Non-pigmented ciliary epithelial cell (primary cell): ENCODE results near the gene HOXA3.

Experiments
- DNase-seq: peaks from one replicate; pipeline ENCODE4 v3.0.0-alpha.2; 2010; ENCODE audit warnings: low read depth

Gene HOXA3

GRCh38 chr7:27143023-27143949, 9.1 kb downstream of the HOXA3 start, which contains the start of gene HOXA5:
HOXA5 (minus strand) TSS chr7:27143681; CDS start chr7:27143607, 74 bp downstream.
- DNase-seq, result no peak

GRCh38 chr7:27142580-27143022, 9.8 kb downstream of the HOXA3 start:
- DNase-seq, result no peak

GRCh38 chr7:27141923-27142579, 10.3 kb downstream of the HOXA3 start:
- no peak for DNase-seq

- no peak for DNase-seq
Observed at GRCh38 chr7:27141137-27141922, 11.1 kb downstream of the HOXA3 start.

- DNase-seq, result no peak
Observed at GRCh38 chr7:27140126-27140857, 12.1 kb downstream of the HOXA3 start.

- no peak for DNase-seq
Observed at GRCh38 chr7:27139334-27140125, 12.9 kb downstream of the HOXA3 start.

- DNase-seq, result no peak
Observed at GRCh38 chr7:27138985-27139333, 13.4 kb downstream of the HOXA3 start.

GRCh38 chr7:27138472-27138871, 13.9 kb downstream of the HOXA3 start:
- no peak for DNase-seq

GRCh38 chr7:27137640-27138315, 14.6 kb downstream of the HOXA3 start:
- DNase-seq, result no peak

- DNase-seq, result no peak
Observed at GRCh38 chr7:27134392-27134791, 18.0 kb downstream of the HOXA3 start.

- DNase-seq, result no peak
Observed at GRCh38 chr7:27133409-27134231, 18.8 kb downstream of the HOXA3 start.

- DNase-seq, result no peak
Observed at GRCh38 chr7:27132978-27133377, 19.4 kb downstream of the HOXA3 start.

GRCh38 chr7:27132214-27132613, 20.2 kb downstream of the HOXA3 start:
- no peak for DNase-seq

- DNase-seq, result no peak
Observed at GRCh38 chr7:27131390-27131819, 21.0 kb downstream of the HOXA3 start.

- no peak for DNase-seq
Observed at GRCh38 chr7:27130540-27131389, 21.6 kb downstream of the HOXA3 start, which contains the start of gene HOXA4. HOXA4 (minus strand) TSS chr7:27130757; CDS start chr7:27130733, 24 bp downstream.

GRCh38 chr7:27129729-27130539, 22.4 kb downstream of the HOXA3 start:
- no peak for DNase-seq
